Nephron progenitor cell (in vitro differentiated cells): ENCODE results near the gene ZNF500.

Experiments
- DNase-seq: peaks from one replicate; pipeline ENCODE4 v3.0.0; 2021
- H3K27ac Mint-ChIP-seq: 2 replicates; pipeline ENCODE4 v1.8.0; 2021; ENCODE audit warnings: mild to moderate bottlenecking, moderate library complexity, mixed read lengths
- H3K27me3 Mint-ChIP-seq: 2 replicates; pipeline ENCODE4 v1.8.0; 2021; ENCODE audit warnings: mild to moderate bottlenecking, low read depth, mixed read lengths; ENCODE audit not compliant: poor library complexity
- H3K36me3 Mint-ChIP-seq: 2 replicates; pipeline ENCODE4 v1.8.0; 2021; ENCODE audit warnings: low read depth, mixed read lengths
- H3K4me1 Mint-ChIP-seq: 2 replicates; pipeline ENCODE4 v1.8.0; 2021; ENCODE audit warnings: mixed read lengths
- H3K4me3 Mint-ChIP-seq: 2 replicates; pipeline ENCODE4 v1.8.0; 2021; ENCODE audit warnings: mild to moderate bottlenecking, moderate library complexity, mixed read lengths
- H3K9me3 Mint-ChIP-seq: 2 replicates; pipeline ENCODE4 v1.8.0; 2021; ENCODE audit warnings: mild to moderate bottlenecking, moderate library complexity, mixed read lengths
- CTCF ChIP-seq: fragments of 200-600 bp; sonication (generic); IDR thresholded peaks from 2 replicates; pipeline ENCODE4 v1.5.0; 2021; ENCODE audit warnings: antibody characterized with exemption

The ZNF500 gene

GRCh38 chr16:4780235-4780634, 13.3 kb upstream of the ZNF500 start:
- peaks cover 14% of the 10 kb centered on the region for H3K27me3 Mint-ChIP-seq
- H3K9me3 Mint-ChIP-seq = no peaks in the 10 kb centered on the region
- no peak overlapping the region for H3K4me3 Mint-ChIP-seq
- H3K36me3 Mint-ChIP-seq = no peaks in the 10 kb centered on the region
- no peak overlapping the region for H3K27ac Mint-ChIP-seq
- no peak for TF ChIP-seq CTCF
- no peaks in the 10 kb centered on the region for H3K4me1 Mint-ChIP-seq
- no peak for DNase-seq

GRCh38 chr16:4778050-4778392, 11.1 kb upstream of the ZNF500 start:
- Mint-ChIP-seq H3K36me3 (no peaks in the 10 kb centered on the region), H3K27me3 (peaks cover 13% of the 10 kb centered on the region), H3K9me3 (no peaks in the 10 kb centered on the region), H3K4me3 (no peak overlapping the region), H3K27ac (no peak overlapping the region), H3K4me1 (no peaks in the 10 kb centered on the region)
- no peak for DNase-seq
- no peak for TF ChIP-seq CTCF

GRCh38 chr16:4777339-4778049, 10.5 kb upstream of the ZNF500 start:
- Mint-ChIP-seq H3K36me3 (no peaks in the 10 kb centered on the region), H3K27ac (no peak overlapping the region), H3K4me3 (no peak overlapping the region), H3K9me3 (no peaks in the 10 kb centered on the region), H3K4me1 (no peaks in the 10 kb centered on the region), H3K27me3 (peaks cover 11% of the 10 kb centered on the region)
- no peak for DNase-seq
- TF ChIP-seq CTCF = no peak

GRCh38 chr16:4776141-4776705, 9.3 kb upstream of the ZNF500 start:
- TF ChIP-seq CTCF = no peak
- H3K9me3 Mint-ChIP-seq = no peaks in the 10 kb centered on the region
- no peak overlapping the region for H3K4me3 Mint-ChIP-seq
- DNase-seq = no peak
- no peak overlapping the region for H3K27ac Mint-ChIP-seq
- H3K27me3 Mint-ChIP-seq = peaks cover 7% of the 10 kb centered on the region
- H3K36me3 Mint-ChIP-seq = no peaks in the 10 kb centered on the region
- H3K4me1 Mint-ChIP-seq = no peaks in the 10 kb centered on the region

GRCh38 chr16:4775005-4775404, 8.0 kb upstream of the ZNF500 start:
- H3K27me3 Mint-ChIP-seq = peaks cover 4% of the 10 kb centered on the region
- no peak overlapping the region for H3K27ac Mint-ChIP-seq
- H3K9me3 Mint-ChIP-seq = no peaks in the 10 kb centered on the region
- TF ChIP-seq CTCF = no peak
- no peaks in the 10 kb centered on the region for H3K4me1 Mint-ChIP-seq
- H3K36me3 Mint-ChIP-seq = no peaks in the 10 kb centered on the region
- no peak overlapping the region for H3K4me3 Mint-ChIP-seq
- no peak for DNase-seq

- Mint-ChIP-seq H3K27me3 (peaks cover 4% of the 10 kb centered on the region), H3K9me3 (no peaks in the 10 kb centered on the region), H3K27ac (no peak overlapping the region), H3K36me3 (no peaks in the 10 kb centered on the region), H3K4me3 (no peak overlapping the region), H3K4me1 (peaks cover 14% of the 10 kb centered on the region)
- DNase-seq = no peak
- TF ChIP-seq CTCF = no peak
These were observed 5.4 kb upstream of the ZNF500 start for GRCh38 chr16:4772351-4772750.
